ENCODE measurements around the gene PAK1IP1.
A peak's percentile ranks its signal among the peaks of the same experiment; 100 is the strongest.
"Not testable (repeated sequence)": the region's sequence is repeated elsewhere in the genome, so short reads cannot be mapped to it uniquely, and the experiment has no call there.

Gene PAK1IP1

GRCh38 chr6:10743515-10743914 lies 48.7 kb downstream of the PAK1IP1 start:
- no peak for DNase-seq (ENCODE audit: low spot score)
- ChIA-PET CTCF (no interaction called here), POLR2A (ENCODE audit: low non-redundant PET) (no interaction called here)
- no peak overlapping the region for H3K27ac ChIP-seq
- TF ChIP-seq CTCF (conservative IDR thresholded peaks at IDR 0.05; ENCODE audit: low read depth) = no peak

- DNase-seq (ENCODE audit: low spot score) = no peak
- ChIA-PET CTCF (no interaction called here), POLR2A (ENCODE audit: low non-redundant PET) (no interaction called here)
- H3K27ac ChIP-seq = no peak overlapping the region
- no peak for TF ChIP-seq CTCF (conservative IDR thresholded peaks at IDR 0.05; ENCODE audit: low read depth)
Measured at GRCh38 chr6:10745116-10745515, 50.3 kb downstream of the PAK1IP1 start.

- CTCF ChIA-PET = no interaction called here
- POLR2A ChIA-PET (ENCODE audit: low non-redundant PET) = interaction anchor here (0.6 kb wide), 1 partner anchor 53 kb away, joined by 3 read pairs; the partner anchor contains the start of genes C6orf52 and PAK1IP1
- peak overlapping the region; percentile 78 for H3K27ac ChIP-seq
- DNase-seq (ENCODE audit: low spot score) = no peak
- TF ChIP-seq CTCF (conservative IDR thresholded peaks at IDR 0.05; ENCODE audit: low read depth) = no peak
Measured at GRCh38 chr6:10746915-10747250, 52.1 kb downstream of the PAK1IP1 start.

GRCh38 chr6:10747251-10747972 lies 52.6 kb downstream of the PAK1IP1 start, which contains the start of gene TMEM14B:
TMEM14B (plus strand) TSS chr6:10747805; CDS start chr6:10749246, 1,441 bp downstream.
- ChIA-PET POLR2A (ENCODE audit: low non-redundant PET) (interaction anchor here (0.6 kb wide), 1 partner anchor 53 kb away, joined by 3 read pairs; the partner anchor contains the start of genes C6orf52 and PAK1IP1), CTCF (no interaction called here)
- peak; percentile 98 for DNase-seq (ENCODE audit: low spot score)
- H3K27ac ChIP-seq = peak within 1 kb of the TSS; percentile 78
- TF ChIP-seq CTCF (conservative IDR thresholded peaks at IDR 0.05; ENCODE audit: low read depth) = no peak

GRCh38 chr6:10749734-10750133 lies 55.0 kb downstream of the PAK1IP1 start:
- no peak for TF ChIP-seq CTCF (conservative IDR thresholded peaks at IDR 0.05; ENCODE audit: low read depth)
- ChIA-PET POLR2A (ENCODE audit: low non-redundant PET) (no interaction called here), CTCF (no interaction called here)
- no peak overlapping the region for H3K27ac ChIP-seq
- DNase-seq (ENCODE audit: low spot score) = no peak

GRCh38 chr6:10750568-10750967 lies 55.8 kb downstream of the PAK1IP1 start:
- CTCF ChIA-PET; POLR2A ChIA-PET (ENCODE audit: low non-redundant PET); DNase-seq (ENCODE audit: low spot score); H3K27ac ChIP-seq: not testable (repeated sequence)

GRCh38 chr6:10751757-10752156 lies 57.0 kb downstream of the PAK1IP1 start:
- CTCF ChIA-PET; H3K27ac ChIP-seq; DNase-seq (ENCODE audit: low spot score); POLR2A ChIA-PET (ENCODE audit: low non-redundant PET): not testable (repeated sequence)
